GM18526 (cell line): ENCODE results near the gene TIAM2.

Experiments
- POLR2A ChIP-seq: IDR thresholded peaks from 3 replicates; pipeline ENCODE4 v1.6.1; 2011; ENCODE audit not compliant: insufficient read length; ENCODE audit errors: extremely low read depth

TIAM2 gene

GRCh38 chr6:154995254-154996015 lies at the start of gene TIAM2:
TIAM2 (plus strand) TSS chr6:154995315; CDS start chr6:155129224, 133,909 bp downstream.
- no peak for TF ChIP-seq POLR2A

GRCh38 chr6:154950979-154951344 lies 44.2 kb upstream of the TIAM2 start:
- TF ChIP-seq POLR2A: no peak

DNA sequence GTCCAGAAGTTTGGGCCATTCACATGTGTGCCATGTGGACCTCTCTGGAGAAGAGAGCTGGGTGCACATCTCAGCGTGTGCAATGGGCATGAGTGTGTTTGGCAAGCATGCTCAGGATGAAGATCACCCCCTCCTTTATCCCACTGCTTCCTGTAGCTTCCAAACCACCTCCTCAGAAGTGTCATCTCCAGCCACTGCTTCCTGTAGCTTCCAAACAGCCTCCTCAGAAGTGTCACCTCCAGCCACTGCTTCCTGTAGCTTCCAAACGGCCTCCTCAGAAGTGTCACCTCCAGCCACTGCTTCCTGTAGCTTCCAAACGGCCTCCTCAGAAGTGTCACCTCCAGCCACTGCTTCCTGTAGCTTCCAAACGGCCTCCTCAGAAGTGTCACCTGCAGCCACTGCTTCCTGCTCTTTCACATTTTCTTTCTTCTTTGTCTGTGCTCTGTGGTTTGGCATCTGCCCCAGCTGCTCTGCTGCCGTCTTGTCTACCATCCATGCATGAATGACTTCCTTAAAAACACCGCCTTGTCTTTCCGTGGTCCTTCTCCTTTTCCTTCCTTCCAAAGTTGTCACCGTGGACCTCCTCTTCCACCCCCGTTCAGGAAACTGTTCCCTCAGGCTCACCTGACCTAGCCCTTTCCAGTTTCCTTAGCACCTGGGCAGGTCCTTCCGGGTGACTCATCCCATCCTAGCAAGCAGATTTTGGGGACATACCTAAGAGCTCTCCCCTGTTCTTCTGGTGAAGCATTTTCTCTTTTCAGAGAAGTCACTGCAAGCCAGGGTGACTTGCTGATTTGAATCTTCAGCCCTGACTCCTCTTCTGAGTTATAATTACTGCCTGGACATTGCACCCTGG lies 43.5 kb upstream of the TIAM2 start:
- no peak for TF ChIP-seq POLR2A

DNA sequence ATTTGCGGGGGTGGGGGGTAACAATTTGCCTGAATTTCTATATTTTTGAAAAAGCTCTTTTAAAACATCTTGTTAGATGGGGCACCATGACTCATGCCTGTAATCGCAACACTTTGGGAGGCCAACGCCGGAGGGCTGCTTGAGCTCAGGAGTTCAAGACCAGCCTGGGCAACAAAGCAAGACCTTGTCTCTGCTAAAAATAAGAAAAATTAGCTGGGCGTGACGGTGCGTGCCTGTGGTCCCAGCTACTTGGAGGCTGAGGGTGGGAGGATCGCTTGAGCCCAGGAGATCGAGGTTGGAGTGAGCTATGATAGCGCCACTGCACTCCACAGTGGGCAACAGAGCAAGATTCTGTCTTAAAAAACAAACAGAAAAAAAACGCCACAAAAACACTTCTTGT lies 41.5 kb upstream of the TIAM2 start:
- TF ChIP-seq POLR2A: no peak

DNA sequence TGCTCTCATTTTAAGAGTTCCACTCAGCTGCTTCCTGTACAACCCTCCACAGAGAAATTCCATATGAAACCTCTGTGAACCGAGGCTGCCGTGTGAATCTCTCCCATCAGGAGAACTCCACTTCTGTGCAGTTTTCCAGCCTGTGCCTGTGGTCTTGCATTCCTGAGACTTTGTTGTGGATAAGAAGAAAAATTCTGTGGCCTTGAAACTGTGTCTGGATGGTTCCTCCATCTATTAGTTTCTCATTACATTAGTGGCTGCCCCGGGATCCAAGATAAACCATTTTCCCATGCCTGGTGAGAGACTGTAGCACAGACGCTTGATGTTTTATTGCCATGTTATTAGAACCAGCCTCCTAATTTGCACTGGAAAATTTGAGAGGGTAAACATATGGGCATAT lies 40.8 kb upstream of the TIAM2 start:
- no peak for TF ChIP-seq POLR2A

DNA sequence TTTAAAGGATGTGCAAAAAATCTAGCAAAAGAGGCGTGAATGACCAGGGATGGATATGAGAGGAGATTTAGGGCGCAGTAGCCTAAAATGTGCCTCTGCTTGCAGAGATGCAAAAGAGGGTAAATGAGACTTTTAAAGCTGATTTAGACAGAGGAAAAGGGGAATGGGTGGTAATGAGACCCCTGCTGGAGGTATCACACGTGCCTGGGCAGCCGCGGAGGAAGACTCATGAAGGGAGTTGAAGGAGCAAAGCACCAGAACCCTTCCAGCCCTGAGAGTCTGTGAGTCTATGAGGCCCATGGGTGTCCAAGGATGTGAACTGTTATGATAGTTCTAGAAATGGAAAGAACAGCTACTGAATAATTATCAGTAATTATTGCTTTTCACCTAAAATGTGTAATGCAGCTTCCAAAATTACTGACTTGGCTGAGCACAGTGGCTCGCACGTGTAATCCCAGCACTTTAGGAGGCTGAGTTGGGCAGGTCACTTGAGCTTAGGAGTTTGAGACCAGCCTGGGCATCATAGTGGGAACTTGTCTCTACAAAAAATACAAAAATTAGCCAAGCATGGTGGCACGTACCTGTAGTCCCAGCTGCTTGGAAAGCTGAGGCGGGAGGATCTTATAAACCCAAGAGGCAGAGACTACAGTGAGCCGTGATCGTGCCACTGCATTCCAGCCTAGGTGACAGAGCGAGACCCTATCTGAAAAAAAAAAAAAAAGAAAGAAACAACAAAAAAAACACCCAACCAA lies 38.2 kb upstream of the TIAM2 start:
- no peak for TF ChIP-seq POLR2A

GRCh38 chr6:154958469-154958868 lies 36.6 kb upstream of the TIAM2 start:
- no peak for TF ChIP-seq POLR2A

- TF ChIP-seq POLR2A: no peak
Observed at GRCh38 chr6:154960299-154960843, 34.7 kb upstream of the TIAM2 start.

DNA sequence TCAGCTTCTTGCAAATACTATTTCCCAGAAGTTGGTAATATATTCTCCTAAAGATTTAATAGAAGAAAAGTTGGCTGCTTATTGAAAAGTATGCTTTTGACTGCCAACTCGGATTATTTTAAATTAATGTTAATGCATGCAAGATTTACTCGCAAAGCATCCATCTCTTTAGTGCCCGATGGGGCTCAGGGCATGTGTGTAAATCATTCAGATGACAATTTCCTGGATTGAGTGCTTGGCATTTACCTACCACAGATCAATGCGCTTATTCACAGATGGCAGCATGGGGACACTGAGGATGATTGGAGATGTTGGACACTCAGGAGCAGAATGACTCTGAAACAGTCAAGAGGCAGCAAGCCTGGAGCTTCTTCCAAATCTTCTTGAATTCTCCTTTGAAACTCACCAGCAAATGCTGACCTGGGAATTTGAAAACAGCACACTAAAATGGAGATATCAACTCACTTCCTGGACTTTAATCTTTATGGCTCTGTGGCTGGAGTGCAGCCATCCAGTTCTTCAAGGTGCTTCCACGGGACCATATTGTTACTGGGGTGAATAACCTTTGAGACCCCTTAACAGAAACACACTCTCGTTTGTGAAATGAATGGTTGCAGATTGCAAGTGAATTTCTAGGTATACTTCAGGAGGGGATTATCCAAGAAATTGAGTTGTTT lies 34.1 kb upstream of the TIAM2 start:
- no peak for TF ChIP-seq POLR2A

DNA sequence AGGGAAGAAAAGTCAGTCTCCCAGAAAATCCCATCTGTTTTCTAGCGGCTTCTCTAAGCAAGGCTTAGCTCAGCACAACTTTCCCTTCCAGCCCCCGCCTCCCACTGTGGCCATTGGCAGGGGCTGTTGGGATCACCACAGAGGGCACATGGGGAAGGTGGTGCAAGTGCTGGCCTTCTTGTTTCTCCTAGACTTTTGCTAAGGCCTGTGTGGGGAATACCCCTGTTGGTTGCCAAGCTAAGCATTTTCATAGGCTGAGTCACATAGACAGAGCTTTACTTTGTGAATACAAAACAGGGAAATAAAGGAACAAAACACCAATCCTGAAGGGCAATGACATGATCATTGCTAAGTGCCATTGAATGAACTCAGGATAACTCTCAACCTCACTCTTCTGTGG lies 32.4 kb upstream of the TIAM2 start:
- TF ChIP-seq POLR2A: no peak

GRCh38 chr6:154969796-154970195 lies 25.3 kb upstream of the TIAM2 start:
- TF ChIP-seq POLR2A: no peak

- TF ChIP-seq POLR2A: no peak
Observed at GRCh38 chr6:154974485-154975149, 20.5 kb upstream of the TIAM2 start.

GRCh38 chr6:154977588-154977987 lies 17.5 kb upstream of the TIAM2 start:
- no peak for TF ChIP-seq POLR2A
